Stimulated activated CD8-positive, alpha-beta memory T cell treated with anti-CD3 and anti-CD28 coated beads, Interleukin-12 subunit alpha, Interleukin-12 subunit beta, amount 100 ng/mL, for 4 hours (primary cell): ENCODE results near the gene SLC17A5.
"Not testable (repeated sequence)": the region's sequence is repeated elsewhere in the genome, so short reads cannot be mapped to it uniquely, and the experiment has no call there.

Experiments
- DNase-seq: peaks from one replicate; pipeline ENCODE4 v3.0.0-alpha.2; 2020; ENCODE audit warnings: low read depth

Gene SLC17A5

DNA sequence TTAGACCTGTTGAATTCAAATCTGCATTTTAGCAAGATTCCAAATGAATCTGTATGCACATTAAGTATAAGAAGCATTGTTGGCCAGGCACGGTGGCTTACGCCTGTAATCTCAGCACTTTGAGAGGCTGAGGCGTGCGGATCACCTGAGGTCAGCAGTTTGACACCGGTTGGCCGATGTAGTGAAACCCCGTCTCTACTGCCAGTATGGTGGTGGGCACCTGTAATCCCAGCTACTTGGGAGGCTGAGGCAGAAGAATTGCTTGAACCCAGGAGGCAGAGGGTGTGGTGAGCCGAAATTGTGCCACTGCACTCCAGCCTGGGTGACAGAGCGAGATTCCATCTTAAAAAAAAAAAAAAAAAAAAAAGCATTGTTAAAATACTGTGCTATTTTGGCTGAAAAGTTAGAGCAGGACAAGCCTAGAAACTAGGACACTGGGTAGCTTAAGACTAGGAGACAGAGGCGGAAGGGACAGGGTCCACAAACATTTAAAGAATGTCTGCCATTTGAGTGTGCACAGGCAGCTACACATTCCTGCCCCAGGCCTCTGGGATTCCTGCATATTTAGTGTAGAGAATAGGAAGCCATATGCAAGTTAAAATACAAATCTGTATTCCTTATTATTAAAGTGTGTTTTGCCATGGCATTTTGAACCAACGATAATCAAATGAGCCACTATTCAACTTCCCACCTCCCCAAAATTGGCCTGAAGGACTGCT, 87.9 kb downstream of the SLC17A5 start:
- DNase-seq = no peak

DNA sequence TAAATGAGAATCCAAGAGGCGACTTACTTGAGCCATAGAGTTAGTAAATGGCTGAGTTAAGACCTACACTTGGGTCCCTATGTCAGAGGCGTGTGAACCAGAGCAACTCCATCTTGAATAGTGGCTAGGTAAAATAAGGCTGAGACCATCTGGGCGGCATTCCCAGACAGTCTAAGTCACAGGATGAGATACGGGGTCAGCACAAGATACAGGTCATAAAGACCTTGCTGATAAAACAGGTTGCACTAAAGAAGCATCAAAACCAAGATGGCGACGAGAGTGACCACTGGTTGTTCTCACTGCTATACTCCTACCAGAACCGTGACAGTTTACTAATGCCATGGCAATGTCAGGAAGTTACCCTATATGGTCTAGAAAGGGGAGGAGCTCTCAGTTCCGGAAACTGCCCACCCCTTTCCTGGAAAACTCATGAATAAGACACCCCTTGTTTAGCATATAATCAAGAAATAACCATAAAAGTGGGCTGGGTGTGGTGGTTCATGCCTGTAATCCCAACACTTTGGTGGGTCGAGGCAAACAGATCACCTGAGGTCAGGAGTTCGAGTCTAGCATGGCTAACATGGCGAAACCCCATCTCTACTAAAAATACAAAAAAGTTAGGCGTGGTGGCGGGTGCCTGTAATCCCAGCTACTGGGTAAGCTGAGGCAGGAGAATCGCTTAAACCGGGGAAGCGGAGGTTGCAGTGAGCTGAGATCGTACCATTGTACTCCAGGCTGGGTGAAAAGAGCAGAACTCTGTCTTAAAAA, 89.0 kb downstream of the SLC17A5 start:
- no peak for DNase-seq

DNA sequence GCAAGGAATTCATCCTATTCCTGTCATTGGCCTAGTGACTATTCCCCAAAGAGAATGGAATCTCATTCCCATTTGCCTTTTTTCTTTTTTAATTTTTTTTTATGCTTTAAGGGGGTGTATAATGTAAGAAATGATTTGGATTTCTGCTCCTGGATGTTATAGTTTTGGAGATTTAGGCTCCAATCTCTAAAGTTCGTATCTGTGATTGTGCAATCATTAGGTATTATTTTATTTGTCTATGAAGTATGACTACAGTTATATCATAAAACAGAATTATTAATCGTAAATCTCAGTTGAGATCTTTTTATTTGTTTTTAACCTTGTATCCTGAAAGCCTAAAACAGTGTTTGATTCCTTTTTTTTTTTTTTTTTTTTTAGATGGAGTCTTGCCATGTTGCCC, 91.2 kb downstream of the SLC17A5 start:
- no peak for DNase-seq

DNA sequence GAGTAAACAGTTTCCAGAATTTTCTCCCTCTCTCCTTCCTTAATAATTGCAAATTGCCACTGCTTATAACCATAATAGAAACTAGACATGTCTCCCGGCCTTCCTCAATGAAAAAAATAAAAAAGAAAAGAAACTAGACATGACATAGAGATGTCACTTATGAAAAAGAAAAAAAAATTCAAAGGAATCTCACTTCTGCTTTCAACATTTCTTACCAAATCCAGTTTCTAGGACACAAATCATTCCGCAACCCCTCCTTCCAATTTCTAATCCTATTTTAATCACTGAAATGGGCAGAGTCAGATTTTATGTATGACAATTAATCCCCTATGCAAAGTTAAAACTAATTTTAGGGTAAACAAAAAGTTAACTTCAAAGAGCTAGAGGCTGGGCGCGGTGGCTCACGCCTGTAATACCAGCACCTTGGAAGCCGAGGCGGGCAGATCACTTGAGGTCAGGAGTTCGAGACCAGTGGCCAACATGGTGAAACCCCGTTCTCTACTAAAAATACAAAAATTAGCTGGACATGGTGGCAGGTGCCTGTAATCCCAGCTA, 92.9 kb downstream of the SLC17A5 start:
- no peak for DNase-seq

DNA sequence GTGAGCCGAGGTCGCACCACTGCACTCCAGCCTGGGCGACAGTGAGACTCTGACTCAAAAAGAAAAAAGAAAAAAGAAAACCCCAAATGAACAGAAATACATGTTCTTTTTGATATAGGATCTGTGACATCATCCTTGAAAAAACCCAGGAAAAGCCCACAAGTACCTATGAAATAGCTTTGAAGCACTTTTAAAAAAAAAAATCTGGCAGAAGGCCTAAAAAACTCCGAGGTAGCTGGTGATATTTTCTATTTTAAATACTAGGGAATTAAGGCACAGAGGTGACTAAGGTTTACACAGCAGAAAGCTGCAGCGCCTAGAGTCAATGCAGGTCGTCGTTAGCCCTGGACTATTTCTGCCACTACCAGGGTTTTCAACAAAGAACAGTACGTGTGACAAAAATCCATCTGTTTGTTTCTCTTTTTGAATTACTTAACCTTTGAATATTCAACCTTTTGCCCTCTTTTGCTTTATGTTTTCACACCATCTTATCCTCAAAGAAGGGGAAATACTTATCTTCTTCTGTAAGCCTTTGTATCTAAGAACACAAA, 93.5 kb downstream of the SLC17A5 start:
- DNase-seq = no peak

DNA sequence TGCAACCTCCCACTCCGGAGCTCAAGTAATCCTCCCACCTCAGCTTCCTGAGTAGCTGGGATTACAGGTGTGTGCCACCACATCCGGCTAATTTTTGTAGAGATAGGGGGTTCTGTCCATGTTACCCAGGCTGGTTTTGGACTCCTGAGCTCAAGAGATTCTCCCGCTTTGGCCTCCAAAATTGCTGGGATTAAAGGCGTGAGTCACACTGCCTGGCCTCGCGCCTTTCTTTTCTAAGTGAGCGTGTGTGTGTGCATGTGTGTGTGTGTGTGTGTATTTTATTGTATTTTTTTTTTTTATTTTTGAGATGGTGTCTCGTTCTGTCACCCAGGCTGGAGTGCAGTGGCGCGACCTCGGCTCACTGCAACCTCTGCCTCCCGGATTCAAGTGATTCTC, 94.4 kb downstream of the SLC17A5 start:
- not testable (repeated sequence) for DNase-seq

DNA sequence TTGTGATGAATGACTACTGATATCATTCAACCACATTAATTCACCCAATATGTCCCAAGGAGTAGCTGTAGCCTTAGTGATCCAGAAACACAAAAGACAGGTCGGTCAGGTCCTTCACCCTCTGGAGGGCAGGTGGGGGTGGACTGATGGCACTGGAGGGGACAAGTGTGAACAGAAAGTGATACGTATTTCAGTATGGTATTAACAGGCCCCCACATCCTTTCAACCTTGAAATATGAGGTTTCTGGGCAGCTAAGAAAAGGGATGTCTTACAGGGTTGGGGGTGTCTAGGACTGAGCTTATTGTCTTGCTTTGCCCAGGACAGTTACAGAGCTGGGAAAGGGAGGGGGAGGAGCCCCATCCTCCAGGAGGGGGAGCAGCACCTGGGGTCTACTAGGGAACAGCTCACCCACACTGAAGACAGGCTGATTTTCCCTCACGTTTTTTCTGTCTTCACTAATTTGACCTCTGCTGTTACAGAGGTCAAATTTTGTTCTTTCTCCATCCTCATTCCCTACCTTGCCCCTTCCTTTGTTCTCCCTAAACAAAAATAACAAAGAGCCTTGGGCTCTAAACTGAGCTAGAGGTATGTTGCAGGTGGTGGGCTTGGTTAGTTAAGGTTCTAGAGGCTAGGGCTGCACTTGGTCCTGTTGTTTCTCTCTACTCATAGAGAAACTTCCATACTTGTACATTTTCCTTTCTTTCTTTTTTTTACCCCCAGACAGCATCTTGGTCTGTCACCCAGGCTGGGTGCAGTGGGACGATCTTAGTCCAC, 95.0 kb downstream of the SLC17A5 start:
- no peak for DNase-seq

DNA sequence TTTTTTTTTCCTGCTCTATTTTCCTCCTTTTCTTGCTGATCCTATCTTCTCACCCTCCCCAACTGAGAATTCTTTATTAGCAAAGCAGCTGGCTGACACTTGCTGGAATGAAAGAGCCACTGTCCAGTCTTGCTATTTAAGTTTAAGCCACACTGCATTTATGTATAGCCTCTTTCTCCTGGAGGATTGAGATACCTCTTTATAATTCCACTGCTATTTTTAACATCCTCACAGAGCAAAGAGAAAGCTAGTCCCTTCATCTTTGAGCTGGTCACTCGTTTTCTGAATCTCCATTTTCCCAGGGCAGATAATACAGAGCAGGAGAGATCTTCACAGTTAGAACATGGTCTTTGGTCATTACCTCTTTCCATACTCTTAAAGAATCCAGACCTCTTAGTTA, 97.0 kb downstream of the SLC17A5 start:
- DNase-seq = no peak

DNA sequence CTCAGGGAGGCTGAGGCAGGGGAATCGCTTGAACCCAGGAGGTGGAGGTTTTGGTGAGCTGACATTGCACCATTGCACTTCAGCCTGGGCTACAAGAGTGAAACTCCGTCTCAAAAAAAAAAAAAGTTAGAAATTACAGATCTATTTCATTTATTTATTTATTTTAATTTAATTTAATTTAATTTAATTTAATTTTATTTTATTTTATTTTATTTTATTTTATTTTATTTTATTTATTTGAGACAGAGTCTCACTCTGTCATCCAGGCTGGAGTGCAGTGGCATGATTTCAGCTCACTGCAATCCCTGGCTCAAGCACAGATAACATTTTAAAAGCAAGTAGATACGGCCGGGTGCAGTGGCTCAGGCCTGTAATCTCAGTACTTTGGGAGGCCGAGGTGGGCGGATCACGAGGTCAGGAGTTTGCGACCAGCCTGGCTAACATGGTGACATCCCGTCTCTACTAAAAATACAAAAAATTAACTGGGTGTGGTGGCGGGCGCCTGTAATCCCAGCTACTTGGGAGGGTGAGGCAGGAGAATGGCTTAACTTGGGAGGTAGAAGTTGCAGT, 98.3 kb downstream of the SLC17A5 start:
- DNase-seq = not testable (repeated sequence)

DNA sequence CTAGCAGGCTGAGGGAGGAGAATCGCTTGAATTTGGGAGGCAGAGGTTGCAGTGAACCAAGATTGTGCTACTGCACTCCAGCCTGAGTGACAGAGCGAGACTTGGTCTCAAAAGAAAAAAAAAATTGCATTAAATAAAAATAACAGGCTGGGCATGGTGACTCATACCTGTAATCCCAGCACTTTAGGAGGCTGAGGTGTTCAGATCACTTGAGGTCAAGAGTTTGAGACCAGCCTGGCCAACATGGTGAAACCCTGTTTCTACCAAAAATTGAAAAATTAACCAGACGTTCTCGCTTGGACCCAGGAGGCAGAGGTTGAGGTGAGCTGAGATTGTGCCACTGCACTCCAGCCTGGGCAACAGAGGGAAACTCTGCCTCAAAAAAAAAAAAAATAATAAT, 102.7 kb downstream of the SLC17A5 start:
- not testable (repeated sequence) for DNase-seq

DNA sequence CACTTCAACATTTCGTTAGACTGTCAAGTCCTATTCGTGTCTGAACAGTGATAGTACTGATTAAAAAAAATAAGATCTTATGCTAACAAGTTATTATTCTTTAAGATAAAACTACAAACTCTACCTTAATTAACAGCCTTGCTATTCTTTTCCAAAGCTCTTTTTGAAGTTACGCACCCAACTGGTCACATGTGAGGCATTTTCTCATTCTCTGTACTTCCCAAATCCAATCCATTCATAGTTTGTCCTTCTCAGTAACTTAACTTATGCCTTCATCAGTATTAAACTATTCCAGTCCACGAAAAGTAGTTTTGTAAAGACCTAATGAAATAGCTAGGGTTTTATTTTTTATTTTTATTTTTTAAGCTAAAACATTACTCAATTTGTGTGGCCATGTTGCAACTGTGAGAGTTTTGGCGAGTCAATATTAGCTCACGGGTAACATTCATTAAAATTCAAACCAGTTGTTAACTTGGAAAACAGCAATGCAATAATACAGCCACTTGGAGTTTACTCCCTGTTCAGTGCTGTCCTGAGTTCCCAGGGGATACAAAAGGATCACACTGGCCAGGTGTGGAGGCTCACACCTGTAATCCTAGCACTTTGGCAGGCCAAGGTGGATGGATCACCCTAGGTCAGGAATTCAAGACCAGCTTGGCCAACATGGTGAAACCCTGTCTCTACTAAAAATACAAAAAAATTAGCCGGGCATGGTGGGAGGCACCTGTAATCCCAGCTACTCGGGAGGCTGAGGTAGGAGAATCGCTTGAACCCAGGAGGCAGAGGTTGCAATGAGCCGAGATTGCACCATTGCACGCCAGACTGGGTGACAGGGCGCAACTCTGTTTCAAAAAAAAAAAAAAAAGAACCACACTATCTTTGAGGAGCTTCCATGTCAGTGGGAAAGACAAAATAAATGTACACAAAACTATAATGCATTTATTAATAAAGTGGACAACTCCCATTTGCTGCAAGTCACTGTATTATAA, 105.0 kb downstream of the SLC17A5 start:
- DNase-seq = no peak

DNA sequence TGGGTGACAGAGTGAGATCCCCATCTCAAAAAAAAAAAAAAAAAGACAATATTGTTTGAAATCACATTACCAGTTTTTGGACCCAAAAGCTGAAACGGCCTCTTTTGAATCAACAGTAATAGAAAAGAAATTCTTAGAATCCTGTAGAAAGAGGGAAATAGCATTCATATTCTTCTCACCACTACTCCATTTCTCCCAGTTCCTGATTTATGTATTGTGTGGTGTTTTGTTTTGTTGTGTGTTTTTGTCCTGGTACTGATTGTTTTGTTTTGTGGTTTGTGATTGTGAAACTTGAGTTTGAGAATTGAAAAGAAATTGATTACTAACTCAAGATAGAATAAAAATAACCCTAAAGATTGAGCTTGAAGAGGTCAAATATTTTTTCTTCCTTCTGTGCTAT, 106.8 kb downstream of the SLC17A5 start:
- DNase-seq = no peak
